A375 (cell line): ENCODE results near the gene VPS37B. TPM values are rescaled to one million over a fixed set of nuclear protein-coding genes. Genes with fewer than 3 reads are reported as not detected.

Source experiments
- total RNA-seq: library from RNA; depleted of rRNA; stranded (reverse); fragments of >200 nt; shearing (Covaris generic); gene quantifications from 2 replicates; pipeline ENCODE4 v1.2.3, GENCODE V29; 2014; rRNA removed

The VPS37B gene
- 73.6 and 74.5 TPM in 2 replicates for total RNA-seq

GRCh38 chr12:122895704-122896636, at the start of gene VPS37B:
VPS37B (minus strand) TSS chr12:122896124; CDS start chr12:122896062, 62 bp downstream.

GRCh38 chr12:122834921-122835749, 60.8 kb downstream of the VPS37B start, which contains the start of gene HIP1R:
HIP1R (plus strand) TSS chr12:122835457; CDS start chr12:122835551, 94 bp downstream.

Other genes starting within 250 kb of the VPS37B start
- gene HCAR2, start 192.8 kb downstream of the VPS37B start, total RNA-seq: not detected in 2 replicates
- not detected in 2 replicates for gene HCAR3, start 179.3 kb downstream of the VPS37B start, total RNA-seq
- gene HCAR1, start 165.3 kb downstream of the VPS37B start, total RNA-seq: 0.11 TPM in 1 of 2 replicates, not detected in the other
- 48.0 and 51.6 TPM in 2 replicates for gene DENR, start 143.3 kb downstream of the VPS37B start, total RNA-seq
- 0.05 and 0.34 TPM in 2 replicates for gene CCDC62, start 121.6 kb downstream of the VPS37B start, total RNA-seq
- 33.1 and 45.6 TPM in 2 replicates for gene HIP1R, start 60.7 kb downstream of the VPS37B start, total RNA-seq
- 39.8 and 40.5 TPM in 2 replicates for gene ABCB9, start 70.3 kb upstream of the VPS37B start, total RNA-seq
- 37.7 and 38.1 TPM in 2 replicates for gene OGFOD2, start 79.1 kb upstream of the VPS37B start, total RNA-seq
- 340 and 361 TPM in 2 replicates for gene ARL6IP4, start 84.6 kb upstream of the VPS37B start, total RNA-seq